Testis (tissue), 2 donors: ENCODE results near the gene IFT27.

Experiments used
- CTCF ChIP-seq, 3 experiments: fragments of 450-650 bp in 2 of 3; fragments of 200-600 bp in 1 of 3; sonication (generic) in 1 of 3; IDR thresholded peaks; one replicate each; pipeline ENCODE4 v1.5.1; 2016 to 2019; ENCODE audit warnings: antibody characterized with exemption in 3 of 3, mild to moderate bottlenecking in 2 of 3, moderate library complexity in 1 of 3
- POLR2A ChIP-seq: fragments of 450-650 bp; IDR thresholded peaks from one replicate; pipeline ENCODE4 v1.6.1; 2017; ENCODE audit warnings: antibody characterized with exemption, mild to moderate bottlenecking, moderate library complexity

- TF ChIP-seq CTCF (IDR thresholded peaks at IDR 0.05) = no peak
- no peak for TF ChIP-seq POLR2A
Measured at GRCh38 chr22:36819112-36819511, 43.2 kb upstream of the IFT27 start.
